GM23338 (cell line): ENCODE results near the gene METTL26. TPM values are rescaled to one million over a fixed set of nuclear protein-coding genes. Genes with fewer than 3 reads are reported as not detected.
A peak's percentile ranks its signal among the peaks of the same experiment; 100 is the strongest.

Experiments
- ATAC-seq: fragments of 200-7000 bp; cut with Tn5 transposase; 3 replicates; pipeline ENCODE4 v1.9.1; 2020
- DNase-seq: peaks from one replicate; pipeline ENCODE4 v3.0.0-alpha.2; 2015; ENCODE audit warnings: low spot score
- H2AFZ ChIP-seq: fragments of 200-600 bp; sonication (generic); 2 replicates; pipeline ENCODE4 v1.8.0; 2016; ENCODE audit warnings: antibody characterized with exemption, mild to moderate bottlenecking, moderate library complexity
- H3F3A ChIP-seq: fragments of 200-600 bp; sonication (generic); replicated peaks from 2 replicates; pipeline ENCODE4 v1.8.0; 2017; ENCODE audit warnings: antibody characterized with exemption, mixed run types, low read depth
- H3K27ac ChIP-seq: fragments of 200-600 bp; sonication (generic); 2 replicates; pipeline ENCODE4 v1.6.1; 2016; ENCODE audit warnings: low read depth
- H3K27me3 ChIP-seq: fragments of 200-600 bp; sonication (generic); 2 replicates; pipeline ENCODE4 v1.8.0; 2016; ENCODE audit warnings: mild to moderate bottlenecking, mixed run types, moderate library complexity; ENCODE audit not compliant: insufficient read depth
- H3K36me3 ChIP-seq: fragments of 200-600 bp; sonication (generic); 2 replicates; pipeline ENCODE4 v1.8.0; 2016; ENCODE audit warnings: mild to moderate bottlenecking; ENCODE audit not compliant: insufficient read depth
- H3K4me1 ChIP-seq: fragments of 200-600 bp; sonication (generic); 2 replicates; pipeline ENCODE4 v1.8.0; 2016; ENCODE audit warnings: mild to moderate bottlenecking, moderate library complexity; ENCODE audit not compliant: insufficient read depth
- H3K4me2 ChIP-seq: fragments of 200-600 bp; sonication (generic); 2 replicates; pipeline ENCODE4 v1.7.1; 2017; ENCODE audit warnings: mixed run types
- H3K4me3 ChIP-seq: fragments of 200-600 bp; sonication (generic); 2 replicates; pipeline ENCODE4 v1.6.1; 2016; ENCODE audit warnings: mixed run types
- H3K79me2 ChIP-seq: fragments of 200-600 bp; sonication (generic); replicated peaks from 2 replicates; pipeline ENCODE4 v1.8.0; 2017; ENCODE audit warnings: mild to moderate bottlenecking; ENCODE audit not compliant: insufficient read depth
- H3K9me2 ChIP-seq: fragments of 200-600 bp; sonication (generic); 2 replicates; pipeline ENCODE4 v1.8.0; 2017; ENCODE audit not compliant: insufficient read depth
- H4K20me1 ChIP-seq: fragments of 200-600 bp; sonication (generic); replicated peaks from 2 replicates; pipeline ENCODE4 v1.8.0; 2017; ENCODE audit warnings: mild to moderate bottlenecking; ENCODE audit not compliant: insufficient read depth
- H3K27ac Mint-ChIP-seq: 2 replicates; pipeline ENCODE4 v1.8.0; 2020; ENCODE audit warnings: inconsistent platforms, mild to moderate bottlenecking, moderate library complexity, mixed read lengths
- H3K27me3 Mint-ChIP-seq: 3 replicates; pipeline ENCODE4 v1.8.0; 2022; ENCODE audit warnings: low read depth, mild to moderate bottlenecking, moderate library complexity, mixed read lengths, inconsistent platforms; ENCODE audit not compliant: insufficient read depth, poor library complexity
- H3K36me3 Mint-ChIP-seq: 3 replicates; pipeline ENCODE4 v1.8.0; 2021; ENCODE audit warnings: low read depth, mild to moderate bottlenecking, inconsistent platforms, moderate library complexity, mixed read lengths
- H3K4me1 Mint-ChIP-seq: 3 replicates; pipeline ENCODE4 v1.8.0; 2020; ENCODE audit warnings: mild to moderate bottlenecking, inconsistent platforms, mixed read lengths
- H3K4me3 Mint-ChIP-seq: 3 replicates; pipeline ENCODE4 v1.8.0; 2021; ENCODE audit warnings: moderate library complexity, mild to moderate bottlenecking, inconsistent platforms, mixed read lengths
- H3K9me3 Mint-ChIP-seq: 3 replicates; pipeline ENCODE4 v1.8.0; 2020; ENCODE audit warnings: moderate library complexity, mild to moderate bottlenecking, inconsistent platforms, mixed read lengths
- CTCF ChIP-seq, 2 experiments: fragments of 200-600 bp in 1 of 2; sonication (generic) in 1 of 2; conservative IDR thresholded peaks; 2 replicates each; pipeline versions ENCODE4 v1.5.1 to v1.6.1; 2016 to 2017; ENCODE audit warnings: antibody characterized with exemption in 2 of 2, low read depth in 2 of 2, mild to moderate bottlenecking in 2 of 2, moderate library complexity in 1 of 2
- ETS1 ChIP-seq: IDR thresholded peaks from 2 replicates; pipeline ENCODE4 v1.6.1; 2016; ENCODE audit warnings: antibody characterized with exemption
- EZH2 ChIP-seq: fragments of 200-600 bp; sonication (generic); IDR thresholded peaks from one replicate; pipeline ENCODE4 v1.8.0; 2017; ENCODE audit warnings: antibody characterized with exemption, mild to moderate bottlenecking, low read depth; ENCODE audit not compliant: unreplicated experiment
- EZH2phosphoT487 ChIP-seq: fragments of 200-600 bp; sonication (generic); IDR thresholded peaks from one replicate; pipeline ENCODE4 v1.8.1; 2018; ENCODE audit warnings: antibody characterized with exemption; ENCODE audit not compliant: unreplicated experiment
- JUNB ChIP-seq: IDR thresholded peaks from one replicate; pipeline ENCODE4 v1.6.1; 2016; ENCODE audit warnings: antibody characterized with exemption; ENCODE audit not compliant: unreplicated experiment
- NANOG ChIP-seq: IDR thresholded peaks from 2 replicates; pipeline ENCODE4 v1.6.1; 2016; ENCODE audit warnings: antibody characterized with exemption, borderline replicate concordance
- POLR2AphosphoS5 ChIP-seq: IDR thresholded peaks from 2 replicates; pipeline ENCODE4 v1.6.1; 2016; ENCODE audit warnings: antibody characterized with exemption, low read depth
- REST ChIP-seq: IDR thresholded peaks from one replicate; pipeline ENCODE4 v1.6.1; 2018; ENCODE audit warnings: antibody characterized with exemption; ENCODE audit not compliant: unreplicated experiment
- ZNF331 ChIP-seq: fragments of 250-450 bp; sonication (Bioruptor Pico); IDR thresholded peaks from 2 replicates; pipeline ENCODE4 v1.5.0; 2020; ENCODE audit warnings: low read depth, mild to moderate bottlenecking, moderate library complexity
- polyA plus RNA-seq: library from polyadenylated mRNA; unstranded; fragments of >200 nt; fragmentation: Nextera tagmentation; extraction: Ambion mirVana; gene quantifications from 2 replicates; pipeline ENCODE4 v1.2.1, GENCODE V29; 2016
- total RNA-seq: library from RNA; depleted of rRNA; stranded (reverse); fragments of >200 nt; shearing (Covaris generic); gene quantifications from 2 replicates; pipeline ENCODE4 v1.2.3, GENCODE V29; 2014

The METTL26 gene
- total and polyA plus RNA-seq, 2 experiments from 2014 or later = 153 to 223 TPM

GRCh38 chr16:638836-639235, 2.7 kb upstream of the METTL26 start:
- Histone ChIP-seq H3K9me2 (no peaks in the 10 kb centered on the region), H2AFZ (no peak overlapping the region), H3K4me1 (peaks cover 24% of the 10 kb centered on the region), H4K20me1 (no peaks in the 10 kb centered on the region; the same call in 1 of the 2 replicates), H3K79me2 (peaks cover 14% of the 10 kb centered on the region), H3K36me3 (no peaks in the 10 kb centered on the region), H3F3A (0 out of 2 replicates have a peak, but pooled peaks cover 6% of the 10 kb centered on the region), H3K27me3 (no peaks in the 10 kb centered on the region), H3K27ac (no peak overlapping the region), H3K4me3 (no peak overlapping the region), H3K4me2 (peak overlapping the region; percentile 26; the same call in 1 of the 2 replicates)
- Mint-ChIP-seq H3K9me3 (peaks cover 4% of the 10 kb centered on the region; the same call in 2 of the 3 replicates), H3K4me1 (peaks cover 20% of the 10 kb centered on the region), H3K36me3 (no peaks in the 10 kb centered on the region), H3K27me3 (peaks cover 12% of the 10 kb centered on the region), H3K27ac (no peak overlapping the region; the same call in 1 of the 2 replicates), H3K4me3 (no peak overlapping the region; the same call in 2 of the 3 replicates)
- DNase-seq (no peak), ATAC-seq (no peak)
- TF ChIP-seq CTCF (conservative IDR thresholded peaks at IDR 0.05; ENCODE audit: low read depth in 2 of 2) (no peak), REST (no peak), ETS1 (no peak), ZNF331 (CRISPR knock-in tag) (no peak)

GRCh38 chr16:638034-638543, 2.0 kb upstream of the METTL26 start:
- H3K27ac ChIP-seq = no peak overlapping the region
- TF ChIP-seq JUNB (no peak), NANOG (no peak), EZH2 (no peak), ZNF331 (CRISPR knock-in tag) (no peak), POLR2AphosphoS5 (no peak; the same call in 1 of the 2 replicates), CTCF (conservative IDR thresholded peaks at IDR 0.05; ENCODE audit: low read depth in 2 of 2) (no peak), EZH2phosphoT487 (no peak)

More at GRCh38 chr16:638034-638543, 2.0 kb upstream of the METTL26 start:
- Histone ChIP-seq H3K27me3 (no peaks in the 10 kb centered on the region), H2AFZ (no peak overlapping the region), H3K9me2 (no peaks in the 10 kb centered on the region), H3K4me3 (peak overlapping the region; percentile 58), H3K4me2 (peak overlapping the region; percentile 79; the same call in 1 of the 2 replicates), H3K4me1 (peaks cover 24% of the 10 kb centered on the region), H4K20me1 (no peaks in the 10 kb centered on the region), H3K79me2 (peaks cover 7% of the 10 kb centered on the region), H3F3A (0 out of 2 replicates have a peak, but pooled peaks cover 6% of the 10 kb centered on the region), H3K36me3 (no peaks in the 10 kb centered on the region)
- peaks cover 4% of the 10 kb centered on the region; the same call in 2 of the 3 replicates for H3K9me3 Mint-ChIP-seq
- peak; percentile 0; the same call in 1 of the 3 replicates for ATAC-seq
- peak overlapping the region; percentile 56; the same call in 1 of the 2 replicates for H3K27ac Mint-ChIP-seq
- peak; percentile 37 for DNase-seq
- H3K4me3 Mint-ChIP-seq = peak overlapping the region; percentile 65; the same call in 2 of the 3 replicates
- H3K4me1 Mint-ChIP-seq = peaks cover 20% of the 10 kb centered on the region
- peaks cover 12% of the 10 kb centered on the region for H3K27me3 Mint-ChIP-seq
- H3K36me3 Mint-ChIP-seq = no peaks in the 10 kb centered on the region
